Left ventricle myocardium inferior (tissue), 1 donor: ENCODE results near the gene ADM2. TPM values are rescaled to one million over a fixed set of nuclear protein-coding genes. Genes with fewer than 3 reads are reported as not detected.

Source experiments
- DNase-seq: peaks from one replicate; pipeline ENCODE4 v3.0.0-alpha.2; 2020
- H3K27ac ChIP-seq: fragments of 200-600 bp; replicated peaks from 2 replicates; pipeline ENCODE4 v1.8.0; 2021
- H3K27me3 ChIP-seq: fragments of 200-600 bp; 2 replicates; pipeline ENCODE4 v1.8.0; 2021; ENCODE audit warnings: low read depth
- H3K36me3 ChIP-seq: fragments of 200-600 bp; 2 replicates; pipeline ENCODE4 v1.8.0; 2021
- H3K4me1 ChIP-seq: fragments of 200-600 bp; 2 replicates; pipeline ENCODE4 v1.8.0; 2021
- H3K4me3 ChIP-seq: fragments of 200-600 bp; 2 replicates; pipeline ENCODE4 v1.8.0; 2021; ENCODE audit warnings: mild to moderate bottlenecking, moderate library complexity
- H3K9me3 ChIP-seq: fragments of 200-600 bp; replicated peaks from 2 replicates; pipeline ENCODE4 v1.8.0; 2021
- intact Hi-C: fragments of 100-400 bp; cut with micrococcal nuclease; formaldehyde crosslinking; loops from one replicate; pipeline ENCODE4 v1.11.0; 2022
- total RNA-seq: library from RNA; stranded (reverse); fragmentation: NEBNext Ultra II Directional; extraction: Animal tissue kit (Norgen Biotek cat#: 25700); gene quantifications from one replicate; pipeline ENCODE4 v1.2.1, GENCODE V29; 2021
- TF ChIP-seq, protein P1 (sequence below): fragments of 200-600 bp; IDR thresholded peaks from 2 replicates; pipeline ENCODE4 v1.8.0; 2021; ENCODE audit warnings: antibody characterized with exemption, mild to moderate bottlenecking, borderline replicate concordance
- donor health status: DM: no; HTN: yes; CAD: no; lungs with severe emphysema.

ADM2 gene
- total RNA-seq, 1 donor from 2014 or later, result not detected

DNA sequence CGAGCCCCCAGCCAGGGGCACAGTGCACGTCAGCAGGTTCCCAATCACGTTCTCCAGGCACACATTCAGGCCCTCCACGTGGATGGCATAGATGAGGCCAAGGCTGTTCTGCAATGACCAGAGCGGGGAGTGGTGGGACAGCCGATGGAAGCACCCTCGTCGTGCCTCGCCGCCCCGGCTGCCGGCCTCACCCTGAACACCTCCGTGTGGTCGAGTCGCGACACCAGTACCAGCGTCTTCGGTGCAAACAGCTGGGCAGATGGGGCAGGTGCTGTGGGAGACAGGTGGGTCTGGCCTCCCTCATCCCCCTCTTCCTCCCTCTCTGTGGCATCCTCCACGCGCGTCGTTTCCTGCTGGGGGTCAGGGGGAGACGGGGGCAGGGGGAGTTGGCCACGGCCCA lies 14.0 kb upstream of the ADM2 start:
- no peak overlapping the region for H3K4me3 ChIP-seq
- TF ChIP-seq, protein P1, sequence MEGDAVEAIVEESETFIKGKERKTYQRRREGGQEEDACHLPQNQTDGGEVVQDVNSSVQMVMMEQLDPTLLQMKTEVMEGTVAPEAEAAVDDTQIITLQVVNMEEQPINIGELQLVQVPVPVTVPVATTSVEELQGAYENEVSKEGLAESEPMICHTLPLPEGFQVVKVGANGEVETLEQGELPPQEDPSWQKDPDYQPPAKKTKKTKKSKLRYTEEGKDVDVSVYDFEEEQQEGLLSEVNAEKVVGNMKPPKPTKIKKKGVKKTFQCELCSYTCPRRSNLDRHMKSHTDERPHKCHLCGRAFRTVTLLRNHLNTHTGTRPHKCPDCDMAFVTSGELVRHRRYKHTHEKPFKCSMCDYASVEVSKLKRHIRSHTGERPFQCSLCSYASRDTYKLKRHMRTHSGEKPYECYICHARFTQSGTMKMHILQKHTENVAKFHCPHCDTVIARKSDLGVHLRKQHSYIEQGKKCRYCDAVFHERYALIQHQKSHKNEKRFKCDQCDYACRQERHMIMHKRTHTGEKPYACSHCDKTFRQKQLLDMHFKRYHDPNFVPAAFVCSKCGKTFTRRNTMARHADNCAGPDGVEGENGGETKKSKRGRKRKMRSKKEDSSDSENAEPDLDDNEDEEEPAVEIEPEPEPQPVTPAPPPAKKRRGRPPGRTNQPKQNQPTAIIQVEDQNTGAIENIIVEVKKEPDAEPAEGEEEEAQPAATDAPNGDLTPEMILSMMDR, result no peak

DNA sequence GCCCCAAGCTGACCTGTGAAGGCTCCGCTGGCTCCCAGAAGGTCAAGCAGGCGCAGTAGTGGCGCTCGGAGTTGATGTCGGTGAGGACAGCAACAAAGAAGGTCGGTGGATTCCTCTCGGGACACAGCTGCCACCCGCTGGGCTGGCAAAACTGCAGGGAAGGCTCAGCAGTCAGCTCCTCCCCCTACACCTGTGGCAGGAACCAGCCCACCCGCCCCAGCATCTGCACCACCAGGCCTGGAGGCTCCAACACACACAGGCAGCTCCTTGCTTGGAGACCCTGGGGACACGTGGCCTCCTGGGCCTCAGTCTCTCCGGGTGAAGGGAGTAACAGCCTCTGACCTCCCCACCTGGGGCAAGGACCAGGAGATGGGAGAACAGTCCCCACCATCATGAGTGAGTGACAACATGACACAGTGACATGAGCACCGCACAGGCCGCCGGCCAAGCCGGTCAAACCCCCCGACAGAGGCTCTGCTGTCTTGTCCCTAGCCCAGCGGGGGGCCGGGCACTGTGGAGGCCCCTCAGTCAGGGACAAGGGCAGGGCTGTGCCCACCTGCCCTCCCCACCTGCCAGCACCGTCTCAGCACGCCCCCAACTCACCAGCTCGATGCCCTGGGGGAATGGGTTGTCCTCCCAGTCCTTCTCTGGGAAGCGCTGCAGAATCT lies 13.4 kb upstream of the ADM2 start:
- Histone ChIP-seq H3K27ac (no peak overlapping the region), H3K4me1 (peaks cover 49% of the 10 kb centered on the region), H3K9me3 (no peaks in the 10 kb centered on the region), H3K4me3 (no peak overlapping the region), H3K27me3 (no peaks in the 10 kb centered on the region), H3K36me3 (peaks cover 52% of the 10 kb centered on the region)
- TF ChIP-seq, protein P1, result no peak
- intact Hi-C loops, result no loop called here
- no peak for DNase-seq

More for the DNA sequence above, 14.0 kb upstream of the ADM2 start:
- Histone ChIP-seq H3K9me3 (no peaks in the 10 kb centered on the region), H3K27ac (no peak overlapping the region), H3K27me3 (no peaks in the 10 kb centered on the region), H3K4me1 (peaks cover 43% of the 10 kb centered on the region), H3K36me3 (peaks cover 58% of the 10 kb centered on the region)
- no peak for DNase-seq
- intact Hi-C loops, result no loop called here

GRCh38 chr22:50468626-50469025 lies 12.7 kb upstream of the ADM2 start:
- no peak for DNase-seq
- TF ChIP-seq, protein P1, result no peak
- H3K9me3 ChIP-seq, result no peaks in the 10 kb centered on the region
- H3K27me3 ChIP-seq, result no peaks in the 10 kb centered on the region
- no peak overlapping the region for H3K27ac ChIP-seq
- H3K4me3 ChIP-seq, result no peak overlapping the region
- H3K36me3 ChIP-seq, result peaks cover 45% of the 10 kb centered on the region
- intact Hi-C loops, result no loop called here
- H3K4me1 ChIP-seq, result peaks cover 56% of the 10 kb centered on the region

- Histone ChIP-seq H3K27ac (no peak overlapping the region), H3K4me3 (no peak overlapping the region), H3K4me1 (peaks cover 66% of the 10 kb centered on the region), H3K27me3 (no peaks in the 10 kb centered on the region), H3K36me3 (peaks cover 35% of the 10 kb centered on the region), H3K9me3 (no peaks in the 10 kb centered on the region)
- intact Hi-C loops, result no loop called here
- DNase-seq, result peak; percentile 41
- TF ChIP-seq, protein P1, result no peak
These were observed 11.7 kb upstream of the ADM2 start for GRCh38 chr22:50469377-50470305.

- Histone ChIP-seq H3K27ac (no peak overlapping the region), H3K36me3 (peaks cover 26% of the 10 kb centered on the region), H3K27me3 (no peaks in the 10 kb centered on the region), H3K9me3 (no peaks in the 10 kb centered on the region), H3K4me1 (peaks cover 71% of the 10 kb centered on the region), H3K4me3 (no peak overlapping the region)
- DNase-seq, result no peak
- TF ChIP-seq, protein P1, result no peak
- intact Hi-C loops, result no loop called here
These were observed 10.9 kb upstream of the ADM2 start for GRCh38 chr22:50470491-50470890.
